CD4-positive, alpha-beta T cell treated with Interleukin-17A for 1 hour (primary cell): Measurements from ENCODE around the gene LIM2.
A peak's percentile ranks its signal among the peaks of the same experiment; 100 is the strongest.
"Not testable (repeated sequence)": the region's sequence is repeated elsewhere in the genome, so short reads cannot be mapped to it uniquely, and the experiment has no call there.

Source experiments
- DNase-seq: peaks from one replicate; pipeline ENCODE4 v3.0.0-alpha.2; 2020

LIM2 gene, protein sequence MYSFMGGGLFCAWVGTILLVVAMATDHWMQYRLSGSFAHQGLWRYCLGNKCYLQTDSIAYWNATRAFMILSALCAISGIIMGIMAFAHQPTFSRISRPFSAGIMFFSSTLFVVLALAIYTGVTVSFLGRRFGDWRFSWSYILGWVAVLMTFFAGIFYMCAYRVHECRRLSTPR

GRCh38 chr19:51387924-51388389, at the start of gene LIM2:
Gene LIM2 (minus strand): TSS chr19:51387974. CDS start chr19:51387443, 531 bp downstream.
- DNase-seq = no peak

- DNase-seq = no peak
Observed at GRCh38 chr19:51434456-51434855, 46.7 kb upstream of the LIM2 start.

GRCh38 chr19:51433043-51433442, 45.3 kb upstream of the LIM2 start:
- DNase-seq = no peak

DNA sequence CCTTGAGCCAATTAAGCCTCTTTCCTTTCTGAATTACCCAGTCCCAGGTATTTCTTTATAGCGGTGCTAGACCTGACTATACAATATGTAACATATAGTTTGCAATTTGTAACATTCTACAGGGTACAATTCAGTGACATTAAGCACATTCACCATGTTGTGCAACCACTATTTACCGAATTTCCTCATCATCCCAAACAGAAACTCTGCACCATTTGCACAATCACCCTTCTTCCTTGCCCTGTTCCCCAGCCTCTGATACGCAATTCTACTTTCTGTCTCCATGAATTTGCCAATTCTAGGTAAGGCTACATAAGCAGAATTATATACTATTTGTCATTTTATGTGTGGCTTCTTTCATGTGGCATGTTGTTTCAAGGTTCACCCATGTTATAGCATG, 43.4 kb upstream of the LIM2 start:
- DNase-seq = no peak

DNA sequence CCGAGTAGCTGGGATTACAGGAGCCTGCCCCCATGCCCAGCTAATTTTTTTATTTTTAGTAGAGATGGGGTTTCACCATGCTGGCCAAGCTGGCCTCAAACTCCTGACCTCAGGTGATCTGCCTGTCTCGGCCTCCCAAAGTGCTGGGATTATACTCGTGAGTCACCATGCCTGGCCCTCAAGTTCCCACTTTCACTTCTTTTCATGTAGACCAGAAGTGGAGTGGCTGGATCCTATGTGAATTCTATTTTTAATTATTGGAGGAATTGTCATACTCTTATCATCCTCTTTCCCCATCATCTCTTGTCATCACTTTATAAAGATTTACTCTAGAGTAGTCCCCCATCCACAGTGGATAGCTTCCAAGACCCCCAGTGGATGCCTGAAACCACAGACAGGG, 42.4 kb upstream of the LIM2 start:
- DNase-seq = no peak

- no peak for DNase-seq
Observed at GRCh38 chr19:51427201-51427600, 39.4 kb upstream of the LIM2 start.

- DNase-seq = peak; percentile 81
Observed at GRCh38 chr19:51422053-51422448, 34.3 kb upstream of the LIM2 start.

- DNase-seq = no peak
Observed at GRCh38 chr19:51421229-51422052, 33.7 kb upstream of the LIM2 start.

DNA sequence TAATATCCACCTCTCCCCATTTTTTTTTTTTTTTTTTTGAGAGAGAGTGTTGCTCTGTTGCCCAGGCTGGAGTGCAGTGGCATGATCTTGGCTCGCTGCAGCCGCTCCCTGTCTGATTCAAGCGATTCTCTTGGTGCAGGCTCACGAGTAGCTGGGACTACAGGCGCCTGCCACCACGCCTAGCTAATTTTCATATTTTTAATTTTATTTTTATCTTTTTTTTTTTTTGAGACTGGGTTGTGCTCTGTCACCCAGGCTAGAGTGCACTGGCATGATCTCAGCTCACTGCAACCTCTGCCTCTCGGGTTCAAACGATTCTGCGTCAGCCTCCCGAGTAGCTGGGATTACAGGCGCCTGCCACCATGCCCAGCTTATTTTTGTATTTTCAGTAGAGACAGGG, 32.7 kb upstream of the LIM2 start:
- DNase-seq = not testable (repeated sequence)

GRCh38 chr19:51418707-51419106, 30.9 kb upstream of the LIM2 start:
- no peak for DNase-seq

GRCh38 chr19:51417810-51418157, 30.0 kb upstream of the LIM2 start:
- DNase-seq = no peak

GRCh38 chr19:51417107-51417809, 29.5 kb upstream of the LIM2 start, which contains the start of gene SIGLEC10:
Gene SIGLEC10 (minus strand): TSS chr19:51417642. CDS start chr19:51417581, 61 bp downstream.
- DNase-seq = no peak

DNA sequence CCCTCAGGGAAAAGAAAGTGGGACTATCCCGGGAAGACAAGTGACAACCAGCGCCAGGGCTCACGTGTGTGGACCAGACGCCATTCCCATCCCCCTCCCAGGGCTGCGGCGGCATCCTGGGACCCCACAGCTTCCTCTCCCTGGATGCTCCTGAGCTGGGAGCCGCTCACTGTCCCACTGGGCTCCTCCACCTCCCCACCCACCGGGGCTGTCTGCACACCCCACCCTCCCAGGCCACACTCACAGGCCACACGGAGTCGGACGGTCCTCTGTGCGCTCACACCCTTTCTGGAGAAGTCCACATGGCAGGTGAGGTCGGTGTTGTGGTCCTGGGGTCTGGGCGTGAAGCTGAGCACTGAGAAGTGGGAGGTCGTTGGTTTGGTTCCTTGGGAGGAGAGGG, 28.6 kb upstream of the LIM2 start:
- DNase-seq = not testable (repeated sequence)

DNA sequence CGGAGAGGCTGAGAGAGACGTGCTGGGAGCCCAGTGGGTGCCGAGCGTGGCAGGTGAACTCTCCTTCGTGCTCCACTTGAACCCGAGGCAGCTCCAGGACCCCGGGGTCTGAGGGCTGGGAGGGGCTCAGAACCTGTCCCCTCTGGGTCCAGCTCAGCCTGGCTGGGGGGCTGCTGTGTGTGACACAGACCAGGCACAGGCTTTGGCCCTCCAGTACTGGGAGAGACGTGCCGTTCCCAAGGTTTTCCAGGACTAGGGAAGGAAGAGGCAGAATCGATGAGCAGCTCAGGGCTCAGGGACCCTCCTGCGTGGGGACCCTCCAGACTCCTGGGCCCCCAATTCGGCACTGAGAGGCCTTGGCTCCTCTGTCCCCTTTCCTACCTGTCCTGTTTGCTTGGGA, 27.4 kb upstream of the LIM2 start:
- DNase-seq = no peak

GRCh38 chr19:51410950-51411748, 23.4 kb upstream of the LIM2 start:
- DNase-seq = no peak

DNA sequence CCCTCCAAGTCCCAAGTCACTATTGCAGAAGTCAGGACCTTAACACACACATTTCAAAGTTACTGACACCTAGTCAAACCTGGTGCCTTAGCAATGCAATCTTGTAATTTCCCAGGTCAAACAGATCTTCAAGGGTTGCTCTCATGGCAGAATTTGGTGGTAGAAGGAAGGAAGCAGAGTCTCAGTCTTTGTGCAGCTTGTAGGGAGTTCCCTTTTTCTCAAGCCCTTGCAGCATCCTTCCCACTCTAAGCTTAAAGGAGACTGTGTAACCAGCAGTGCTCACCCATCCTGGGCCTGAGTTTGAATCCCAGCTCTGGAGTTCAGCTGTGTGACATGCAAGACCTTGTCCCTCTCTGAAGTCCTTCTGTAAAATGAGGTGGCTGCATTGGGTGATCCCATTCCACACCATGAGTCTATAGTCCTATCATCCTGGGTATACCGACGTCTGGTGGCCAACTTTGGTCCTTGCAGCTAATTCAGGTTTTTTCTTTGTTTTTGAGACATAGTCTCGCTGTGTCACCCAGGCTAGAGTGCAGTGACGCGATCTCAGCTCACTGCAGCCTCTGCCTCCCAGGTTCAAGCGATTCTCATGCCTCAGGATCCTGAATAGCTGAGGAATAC, 19.8 kb upstream of the LIM2 start:
- DNase-seq = peak; percentile 61

GRCh38 chr19:51402117-51402516, 14.3 kb upstream of the LIM2 start:
- DNase-seq = no peak

GRCh38 chr19:51399936-51400335, 12.2 kb upstream of the LIM2 start:
- DNase-seq = not testable (repeated sequence)

- no peak for DNase-seq
Observed at GRCh38 chr19:51399231-51399630, 11.5 kb upstream of the LIM2 start.

GRCh38 chr19:51398096-51398704, 10.4 kb upstream of the LIM2 start:
- peak; percentile 52 for DNase-seq

DNA sequence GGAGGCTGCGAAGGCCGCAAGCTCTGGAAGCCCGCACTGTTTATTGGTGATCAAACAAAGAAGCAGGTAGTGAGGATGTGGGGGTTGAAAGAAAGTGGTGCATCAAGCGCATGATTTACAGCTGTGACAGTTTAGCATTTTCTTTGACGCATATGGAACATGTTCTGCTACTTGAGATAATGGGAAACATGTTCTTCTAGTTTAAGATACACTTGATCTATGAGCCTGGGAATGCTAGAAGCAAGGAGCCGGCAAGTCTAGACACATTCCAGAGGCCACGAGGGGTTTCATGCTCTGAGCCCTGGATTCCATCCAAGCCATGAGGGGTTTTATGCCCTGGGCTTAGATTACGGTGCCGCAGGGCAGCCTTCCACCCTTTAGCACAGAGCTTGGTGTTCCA, 9.7 kb upstream of the LIM2 start:
- DNase-seq = not testable (repeated sequence)

- no peak for DNase-seq
Observed at GRCh38 chr19:51396175-51396574, 8.4 kb upstream of the LIM2 start.
